Fibroblast of the aortic adventitia (primary cell): Measurements from ENCODE around the gene ABHD14A. TPM values are rescaled to one million over a fixed set of nuclear protein-coding genes. Genes with fewer than 3 reads are reported as not detected.

Experiments used
- DNase-seq: peaks from one replicate; pipeline ENCODE4 v3.0.0-alpha.2; 2010; ENCODE audit warnings: low read depth
- H3K4me3 ChIP-seq: 2 replicates; pipeline ENCODE4 v1.5.1; 2011; ENCODE audit warnings: low read depth, mild to moderate bottlenecking, control low read depth, low read length, moderate library complexity
- CTCF ChIP-seq: IDR thresholded peaks from 2 replicates; pipeline ENCODE4 v1.5.1; 2011; ENCODE audit warnings: mild to moderate bottlenecking, low read length, control low read depth, inconsistent platforms; ENCODE audit not compliant: insufficient read depth
- total RNA-seq: library from RNA; depleted of rRNA; stranded (reverse); fragments of >200 nt; gene quantifications from 2 replicates; pipeline ENCODE4 v1.2.3, GENCODE V29; 2012; ENCODE audit warnings: low replicate concordance

The ABHD14A gene
- total RNA-seq, 1 donor, result 13.8 TPM

DNA sequence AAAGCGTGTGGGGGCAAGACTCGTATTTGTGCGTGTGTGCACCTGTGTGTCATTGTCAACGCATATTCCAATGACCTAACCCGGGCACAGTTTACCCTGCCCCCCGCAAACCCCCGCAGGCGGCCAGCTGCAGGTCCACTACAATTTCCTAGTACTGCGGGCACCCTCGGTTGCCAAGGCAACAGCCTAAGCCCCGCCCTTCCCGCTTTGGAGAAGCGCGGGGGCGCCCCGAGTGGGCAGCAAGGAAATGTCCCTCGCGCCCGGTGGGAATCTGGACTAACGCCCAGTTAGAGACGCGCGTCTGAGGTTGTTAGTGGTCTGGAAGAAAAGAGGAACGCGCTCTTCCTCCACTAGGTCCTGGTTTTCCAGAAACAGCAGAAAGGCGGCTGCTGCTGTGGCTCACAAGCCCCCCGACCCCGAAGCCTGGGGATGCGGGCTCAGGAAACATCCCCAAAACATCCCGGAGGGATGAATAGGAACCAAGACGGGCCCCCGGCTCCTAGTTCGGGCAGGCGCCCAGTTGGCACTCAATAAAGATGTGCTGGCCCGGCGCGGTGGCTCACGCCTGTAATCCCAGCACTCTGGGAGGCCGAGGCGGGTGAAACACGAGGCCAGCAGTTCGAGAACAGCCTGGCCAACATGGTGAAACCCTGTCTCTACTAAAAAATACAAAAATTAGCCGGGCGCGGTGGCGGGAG is 1.1 kb downstream of the ABHD14A start:
- peak overlapping the region; percentile 70 for H3K4me3 ChIP-seq
- DNase-seq, result peak; percentile 49
- no peak for TF ChIP-seq CTCF

DNA sequence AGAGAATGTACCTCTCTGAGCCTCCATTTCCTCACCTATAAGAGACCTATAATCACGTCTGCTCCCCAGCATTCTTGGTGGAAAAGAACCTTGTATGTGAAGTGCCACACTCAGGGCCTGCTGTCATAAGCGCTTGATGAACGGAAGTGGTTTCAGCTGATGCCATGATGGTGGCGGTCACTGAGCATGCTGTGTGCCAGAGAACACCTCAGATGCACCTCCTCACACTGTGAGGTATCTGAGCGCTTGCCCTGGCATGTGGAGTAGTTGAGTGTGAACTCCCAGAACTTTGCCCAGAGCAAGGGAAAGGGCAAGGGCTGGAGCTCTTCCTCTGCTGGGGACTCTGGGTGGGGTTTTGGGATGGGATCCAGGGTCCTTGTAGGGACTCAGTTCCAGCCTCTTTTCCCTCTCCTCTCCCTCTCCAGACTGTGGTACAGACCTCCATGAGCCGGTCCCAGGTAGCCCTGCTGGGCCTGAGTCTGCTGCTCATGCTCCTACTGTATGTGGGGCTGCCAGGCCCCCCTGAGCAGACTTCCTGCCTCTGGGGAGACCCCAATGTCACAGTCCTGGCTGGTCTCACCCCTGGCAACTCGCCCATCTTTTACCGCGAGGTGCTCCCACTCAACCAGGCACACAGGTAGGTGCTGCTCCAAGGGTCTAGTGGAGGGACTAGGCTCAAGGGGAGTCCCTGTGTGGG is 2.7 kb downstream of the ABHD14A start:
- TF ChIP-seq CTCF, result no peak
- H3K4me3 ChIP-seq, result no peak overlapping the region

GRCh38 chr3:51978143-51978502 is 3.3 kb downstream of the ABHD14A start:
- no peak overlapping the region for H3K4me3 ChIP-seq
- no peak for DNase-seq
- TF ChIP-seq CTCF, result no peak

More for the DNA sequence above, 2.7 kb downstream of the ABHD14A start:
- no peak for DNase-seq

- TF ChIP-seq CTCF, result no peak
- H3K4me3 ChIP-seq, result no peak overlapping the region
- no peak for DNase-seq
Observed at GRCh38 chr3:51980253-51980652, 5.4 kb downstream of the ABHD14A start.

- no peak for DNase-seq
- peak overlapping the region; percentile 62 for H3K4me3 ChIP-seq
- peak; percentile 57 for TF ChIP-seq CTCF
Observed at GRCh38 chr3:51982352-51982837, 7.5 kb downstream of the ABHD14A start.

DNA sequence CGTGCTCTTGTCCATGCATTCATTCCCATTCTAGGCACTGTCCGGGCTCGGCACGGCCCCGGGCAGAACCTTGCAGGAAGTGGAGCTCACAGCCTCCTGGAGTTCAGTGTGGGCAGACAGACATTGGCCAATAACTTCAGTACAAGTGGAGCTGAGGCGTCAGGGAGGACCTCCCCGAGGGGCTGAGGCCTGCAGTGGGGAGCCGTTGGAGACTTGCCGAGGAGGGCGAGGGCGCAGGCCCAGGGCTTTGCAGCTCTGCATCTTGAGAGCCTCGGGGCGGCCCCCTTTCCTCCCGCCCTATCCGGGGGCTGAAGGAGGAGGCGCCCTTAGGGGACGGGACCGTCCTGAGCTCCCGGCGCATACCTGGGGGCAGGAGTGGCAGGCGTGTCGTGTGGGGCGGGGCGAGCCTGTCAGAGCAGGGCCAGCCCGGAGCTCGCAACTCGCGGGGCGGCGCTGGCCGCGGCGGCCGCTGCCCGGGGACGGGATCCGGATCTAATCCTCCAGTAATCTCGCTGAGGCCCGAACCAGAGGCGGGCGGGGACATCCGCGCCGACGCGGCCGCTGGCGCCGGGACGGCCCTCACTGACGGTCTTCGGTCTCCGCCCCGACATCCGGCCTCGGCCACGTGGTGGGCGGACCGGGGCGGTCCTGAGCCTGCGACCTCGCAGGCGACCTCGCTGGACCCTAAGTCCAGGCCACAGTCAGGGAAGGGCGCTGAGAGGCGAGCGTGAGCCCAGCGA is 8.1 kb downstream of the ABHD14A start, which contains the start of gene ACY1:
Gene ACY1, plus strand, starts transcription at position 698 of the 740 bp plus-strand sequence. CDS start 530 bp downstream, outside the sequence.
- DNase-seq, result peak; percentile 76
- peak within 1 kb of the TSS; percentile 62 for H3K4me3 ChIP-seq
- no peak for TF ChIP-seq CTCF
